Panc1 (cell line): ENCODE results near the gene MC1R. TPM values are rescaled to one million over a fixed set of nuclear protein-coding genes. Genes with fewer than 3 reads are reported as not detected.

Experiments
- ATAC-seq: fragments of 200-7000 bp; cut with Tn5 transposase; 2 replicates; pipeline ENCODE4 v1.9.1; 2020; ENCODE audit warnings: mild to moderate bottlenecking, moderate library complexity
- BruUV-seq: library from RNA; stranded (reverse); fragments of 400-500 nt; replicated peaks from 2 replicates; lab custom pipeline; 2021; lab: Mats Ljungman, UMichigan
- CTCF ChIA-PET: fragments of 300-600 bp; sonication (Branson Sonifier 250); formaldehyde crosslinking; loops from one replicate; lab custom pipeline; 2022; ENCODE audit warnings: antibody characterized with exemption; lab: Charles Lee
- POLR2A ChIA-PET: fragments of 300-600 bp; sonication (Branson Sonifier 250); formaldehyde crosslinking; loops from one replicate; lab custom pipeline; 2022; ENCODE audit warnings: antibody characterized with exemption; lab: Charles Lee
- DNase-seq: peaks from one replicate; pipeline ENCODE4 v3.0.0-alpha.2; 2010; ENCODE audit warnings: low read depth, low spot score
- H3K27ac ChIP-seq: 2 replicates; pipeline ENCODE4 v1.5.1; 2011; ENCODE audit warnings: mild to moderate bottlenecking, low read length, inconsistent platforms
- H3K27me3 ChIP-seq: fragments of 200-500 bp; sonication (Bioruptor generic); 2 replicates; pipeline ENCODE4 v1.6.0; 2014; ENCODE audit warnings: low read length, inconsistent platforms; ENCODE audit not compliant: control insufficient read depth, insufficient read depth
- H3K36me3 ChIP-seq: fragments of 200-500 bp; sonication (Bioruptor generic); 2 replicates; pipeline ENCODE4 v1.5.1; 2014; ENCODE audit warnings: inconsistent platforms, mild to moderate bottlenecking, low read length, moderate library complexity; ENCODE audit not compliant: control insufficient read depth, insufficient read depth
- H3K4me1 ChIP-seq: 2 replicates; pipeline ENCODE4 v1.5.1; 2011; ENCODE audit warnings: inconsistent platforms, mild to moderate bottlenecking, low read length, moderate library complexity; ENCODE audit not compliant: control insufficient read depth, insufficient read depth
- H3K4me3 ChIP-seq, 2 experiments: 2 replicates each; pipeline ENCODE4 v1.5.1; 2011 to 2012; ENCODE audit warnings: low read depth in 2 of 2, low read length in 2 of 2, mild to moderate bottlenecking in 2 of 2, inconsistent platforms in 1 of 2, moderate library complexity in 1 of 2
- H3K9me3 ChIP-seq: fragments of 200-500 bp; sonication (Bioruptor generic); 2 replicates; pipeline ENCODE4 v1.5.1; 2014; ENCODE audit warnings: low read depth, mild to moderate bottlenecking, inconsistent platforms, low read length, moderate library complexity; ENCODE audit not compliant: control insufficient read depth, insufficient read depth
- CTCF ChIP-seq: fragments of 450-650 bp; IDR thresholded peaks from 2 replicates; pipeline ENCODE4 v1.5.1; 2017; ENCODE audit warnings: mild to moderate bottlenecking
- POLR2AphosphoS5 ChIP-seq: IDR thresholded peaks from 2 replicates; pipeline ENCODE4 v1.6.1; 2012; ENCODE audit warnings: mild to moderate bottlenecking, low read depth, low read length, moderate library complexity
- SIN3A ChIP-seq: IDR thresholded peaks from 2 replicates; pipeline ENCODE4 v1.6.1; 2012; ENCODE audit warnings: low read depth, mild to moderate bottlenecking, low read length, moderate library complexity, borderline replicate concordance; ENCODE audit not compliant: insufficient read depth
- TCF7L2 ChIP-seq: IDR thresholded peaks from 2 replicates; pipeline ENCODE4 v1.6.1; 2011; ENCODE audit warnings: mild to moderate bottlenecking, low read depth, low read length, inconsistent platforms
- in situ Hi-C: cut with HindIII; loops from 2 replicates; pipeline ENCODE4 v1.10.0; 2016; ENCODE audit warnings: low sequenced_read_pairs, low pct_unique_long_range_greater_than_20kb
- intact Hi-C: fragments of 100-400 bp; cut with micrococcal nuclease; formaldehyde crosslinking; loops from one replicate; pipeline ENCODE4 v1.10.0; 2022; ENCODE audit not compliant: unreplicated experiment
- total RNA-seq: library from RNA; stranded (reverse); gene quantifications from one replicate; pipeline ENCODE4 v1.2.1, GENCODE V29; 2021; ENCODE audit not compliant: unreplicated experiment
- TF ChIP-seq, protein P1 (sequence below), 2 experiments: IDR thresholded peaks; 2 replicates each; pipeline ENCODE4 v1.6.1; 2011 to 2012; ENCODE audit warnings: low read depth in 2 of 2, control low read depth in 1 of 2, low read length in 1 of 2, mild to moderate bottlenecking in 1 of 2, moderate library complexity in 1 of 2; ENCODE audit not compliant: insufficient read depth in 1 of 2

MC1R gene
- total RNA-seq, 1 experiment from 2014 or later: 8.7 TPM

DNA sequence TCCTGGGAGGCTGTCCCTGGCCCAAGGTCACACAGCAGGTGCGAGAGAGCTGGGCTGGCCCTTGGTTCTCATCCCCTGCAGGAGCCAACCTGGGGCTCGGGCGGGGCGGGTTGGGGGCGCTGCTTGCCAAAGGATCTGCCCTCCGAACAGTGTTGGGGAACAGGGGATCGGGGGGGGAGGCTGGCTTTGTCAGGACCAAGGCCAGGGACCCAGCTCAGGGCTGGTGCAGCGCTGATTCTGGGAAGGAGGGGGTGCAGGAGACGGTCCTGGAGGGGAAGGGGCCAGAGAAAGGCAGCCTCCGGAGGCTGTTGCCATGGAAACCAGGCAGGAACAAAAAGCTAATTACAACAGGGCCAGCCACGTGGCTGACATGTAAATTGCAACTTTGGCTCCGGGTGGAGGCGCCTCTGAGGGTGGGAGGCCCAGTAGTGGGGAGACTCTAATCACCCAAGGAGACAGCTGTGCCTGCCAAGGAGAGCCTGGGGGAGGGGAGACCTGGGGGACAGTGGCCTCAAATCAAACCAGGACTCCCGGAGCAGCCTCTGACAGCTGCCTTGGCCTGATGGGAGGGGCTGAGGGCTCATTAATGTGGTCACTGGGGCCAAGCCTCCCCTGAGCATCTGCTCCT is 5.7 kb downstream of the MC1R start:
- ChIA-PET CTCF (no interaction called here), POLR2A (interaction anchor here (1.1 kb wide), 1 partner anchor 51 kb away, joined by 8 read pairs; the partner anchor contains the start of gene TCF25)
- intact Hi-C loops (no loop called here), in situ Hi-C loops (no loop called here)
- H3K27ac ChIP-seq: 0 out of 2 replicates have a peak overlapping the region, but pooled peaks have one; percentile 34
- ATAC-seq (no peak), DNase-seq (no peak)
- peak overlapping the region; percentile 66 to 67 for H3K4me3 ChIP-seq
- H3K27me3 ChIP-seq: no peaks in the 10 kb centered on the region
- BruUV-seq: no TSS peak
- H3K36me3 ChIP-seq: peaks cover 3% of the 10 kb centered on the region
- peaks cover 9% of the 10 kb centered on the region for H3K4me1 ChIP-seq
- TF ChIP-seq, protein P1, sequence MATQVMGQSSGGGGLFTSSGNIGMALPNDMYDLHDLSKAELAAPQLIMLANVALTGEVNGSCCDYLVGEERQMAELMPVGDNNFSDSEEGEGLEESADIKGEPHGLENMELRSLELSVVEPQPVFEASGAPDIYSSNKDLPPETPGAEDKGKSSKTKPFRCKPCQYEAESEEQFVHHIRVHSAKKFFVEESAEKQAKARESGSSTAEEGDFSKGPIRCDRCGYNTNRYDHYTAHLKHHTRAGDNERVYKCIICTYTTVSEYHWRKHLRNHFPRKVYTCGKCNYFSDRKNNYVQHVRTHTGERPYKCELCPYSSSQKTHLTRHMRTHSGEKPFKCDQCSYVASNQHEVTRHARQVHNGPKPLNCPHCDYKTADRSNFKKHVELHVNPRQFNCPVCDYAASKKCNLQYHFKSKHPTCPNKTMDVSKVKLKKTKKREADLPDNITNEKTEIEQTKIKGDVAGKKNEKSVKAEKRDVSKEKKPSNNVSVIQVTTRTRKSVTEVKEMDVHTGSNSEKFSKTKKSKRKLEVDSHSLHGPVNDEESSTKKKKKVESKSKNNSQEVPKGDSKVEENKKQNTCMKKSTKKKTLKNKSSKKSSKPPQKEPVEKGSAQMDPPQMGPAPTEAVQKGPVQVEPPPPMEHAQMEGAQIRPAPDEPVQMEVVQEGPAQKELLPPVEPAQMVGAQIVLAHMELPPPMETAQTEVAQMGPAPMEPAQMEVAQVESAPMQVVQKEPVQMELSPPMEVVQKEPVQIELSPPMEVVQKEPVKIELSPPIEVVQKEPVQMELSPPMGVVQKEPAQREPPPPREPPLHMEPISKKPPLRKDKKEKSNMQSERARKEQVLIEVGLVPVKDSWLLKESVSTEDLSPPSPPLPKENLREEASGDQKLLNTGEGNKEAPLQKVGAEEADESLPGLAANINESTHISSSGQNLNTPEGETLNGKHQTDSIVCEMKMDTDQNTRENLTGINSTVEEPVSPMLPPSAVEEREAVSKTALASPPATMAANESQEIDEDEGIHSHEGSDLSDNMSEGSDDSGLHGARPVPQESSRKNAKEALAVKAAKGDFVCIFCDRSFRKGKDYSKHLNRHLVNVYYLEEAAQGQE (IDR thresholded peaks at IDR 0.05; ENCODE audit: insufficient read depth in 1 of 2, low read depth in 2 of 2, low read length in 1 of 2): peak; percentile 87 to 91
- 0 out of 2 replicates have a peak, but pooled peaks have one; percentile 60 for TF ChIP-seq SIN3A
- TF ChIP-seq POLR2AphosphoS5: no peak
- no peaks in the 10 kb centered on the region for H3K9me3 ChIP-seq

GRCh38 chr16:89924925-89925307 is 6.3 kb downstream of the MC1R start:
- in situ Hi-C loops (no loop called here), intact Hi-C loops (no loop called here)
- no peak for ATAC-seq
- no TSS peak for BruUV-seq
- Histone ChIP-seq H3K36me3 (peaks cover 3% of the 10 kb centered on the region), H3K27ac (peak overlapping the region; percentile 23; the same call in 1 of the 2 replicates), H3K4me3 (peak overlapping the region; percentile 66 to 67), H3K27me3 (no peaks in the 10 kb centered on the region), H3K9me3 (no peaks in the 10 kb centered on the region), H3K4me1 (peaks cover 9% of the 10 kb centered on the region)
- POLR2A ChIA-PET: interaction anchor here (1.1 kb wide), 1 partner anchor 52 kb away, joined by 8 read pairs; the partner anchor contains the start of gene TCF25
- no peak for DNase-seq
- no peak for TF ChIP-seq SIN3A
- TF ChIP-seq CTCF: no peak
- TF ChIP-seq, protein P1 (IDR thresholded peaks at IDR 0.05; ENCODE audit: insufficient read depth in 1 of 2, low read depth in 2 of 2, low read length in 1 of 2): no peak
- TF ChIP-seq TCF7L2: no peak
- no peak for TF ChIP-seq POLR2AphosphoS5
- CTCF ChIA-PET: no interaction called here
